ENCODE measurements around the gene ANGPTL2.
"Not testable (repeated sequence)": the region's sequence is repeated elsewhere in the genome, so short reads cannot be mapped to it uniquely, and the experiment has no call there.

The ANGPTL2 gene

GRCh38 chr9:127122176-127123063 is at the start of gene ANGPTL2:
Gene ANGPTL2 (minus strand): TSS chr9:127122635. CDS start chr9:127108731, 13,904 bp downstream.
- no peak for DNase-seq (ENCODE audit: low read depth)

GRCh38 chr9:127171348-127171747 is 48.9 kb upstream of the ANGPTL2 start:
- not testable (repeated sequence) for DNase-seq (ENCODE audit: low read depth)

- no peak for DNase-seq (ENCODE audit: low read depth)
Measured at GRCh38 chr9:127170652-127171051, 48.2 kb upstream of the ANGPTL2 start.

GRCh38 chr9:127170103-127170502 is 47.7 kb upstream of the ANGPTL2 start:
- no peak for DNase-seq (ENCODE audit: low read depth)

- no peak for DNase-seq (ENCODE audit: low read depth)
Measured at GRCh38 chr9:127169575-127169883, 47.1 kb upstream of the ANGPTL2 start.

GRCh38 chr9:127168756-127169574 is 46.5 kb upstream of the ANGPTL2 start:
- no peak for DNase-seq (ENCODE audit: low read depth)

- no peak for DNase-seq (ENCODE audit: low read depth)
Measured at GRCh38 chr9:127167560-127168326, 45.3 kb upstream of the ANGPTL2 start.

GRCh38 chr9:127166651-127167524 is 44.5 kb upstream of the ANGPTL2 start:
- DNase-seq (ENCODE audit: low read depth) = no peak

GRCh38 chr9:127166111-127166510 is 43.7 kb upstream of the ANGPTL2 start:
- no peak for DNase-seq (ENCODE audit: low read depth)

GRCh38 chr9:127165116-127165515 is 42.7 kb upstream of the ANGPTL2 start:
- DNase-seq (ENCODE audit: low read depth) = no peak

GRCh38 chr9:127163409-127163808 is 41.0 kb upstream of the ANGPTL2 start:
- DNase-seq (ENCODE audit: low read depth) = no peak

GRCh38 chr9:127162864-127163365 is 40.5 kb upstream of the ANGPTL2 start:
- DNase-seq (ENCODE audit: low read depth) = no peak

- no peak for DNase-seq (ENCODE audit: low read depth)
Measured at GRCh38 chr9:127162046-127162863, 39.8 kb upstream of the ANGPTL2 start.

- no peak for DNase-seq (ENCODE audit: low read depth)
Measured at GRCh38 chr9:127161081-127161624, 38.7 kb upstream of the ANGPTL2 start.

- DNase-seq (ENCODE audit: low read depth) = no peak
Measured at GRCh38 chr9:127159949-127160610, 37.6 kb upstream of the ANGPTL2 start.

GRCh38 chr9:127159325-127159801 is 36.9 kb upstream of the ANGPTL2 start:
- DNase-seq (ENCODE audit: low read depth) = no peak

GRCh38 chr9:127158786-127159324 is 36.4 kb upstream of the ANGPTL2 start:
- DNase-seq (ENCODE audit: low read depth) = no peak

- no peak for DNase-seq (ENCODE audit: low read depth)
Measured at GRCh38 chr9:127155314-127155960, 33.0 kb upstream of the ANGPTL2 start.
